Left colon (tissue), 2 donors: Measurements from ENCODE around the gene KRT12. TPM values are rescaled to one million over a fixed set of nuclear protein-coding genes. Genes with fewer than 3 reads are reported as not detected.

Source experiments
- ATAC-seq: fragments of 200-7000 bp; cut with Tn5 transposase; one replicate; pipeline ENCODE4 v1.9.1; 2020; ENCODE audit warnings: mild to moderate bottlenecking, moderate library complexity
- DNase-seq, 2 donors: peaks; one replicate each; pipeline ENCODE4 v3.0.0-alpha.2; 2020
- intact Hi-C, 2 donors: fragments of 100-400 bp; cut with DNase I in 1 of 2; cut with micrococcal nuclease in 1 of 2; formaldehyde crosslinking; loops; one replicate each; pipeline versions ENCODE4 v1.11.2 to v1.14.0; 2022; cut with DNase I, micrococcal nuclease
- total RNA-seq, 2 donors: library from RNA; stranded (reverse); fragmentation: NEBNext Ultra II Directional; extraction: Animal tissue kit (Norgen Biotek cat#: 25700); gene quantifications; one replicate each; pipeline ENCODE4 v1.2.1, GENCODE V29; 2021
- donor health status: DM: no; HTN: no; CAD: no.
- donor health status: DM: yes; HTN: yes; CAD: no.

Gene KRT12
- total RNA-seq, 2 donors from 2014 or later, result 1.2 to 3.9 TPM

- DNase-seq, result no peak
- ATAC-seq, result no peak
- intact Hi-C loops, result no loop called here
Observed at GRCh38 chr17:40854175-40854814, 12.7 kb downstream of the KRT12 start.

GRCh38 chr17:40852364-40852763 is 14.7 kb downstream of the KRT12 start:
- intact Hi-C loops, result no loop called here
- DNase-seq, result no peak
- no peak for ATAC-seq

- DNase-seq (no peak), ATAC-seq (no peak)
- intact Hi-C loops, result no loop called here
Observed at GRCh38 chr17:40850293-40850972, 16.6 kb downstream of the KRT12 start.

GRCh38 chr17:40849723-40850122 is 17.3 kb downstream of the KRT12 start:
- ATAC-seq, result no peak
- DNase-seq, result no peak
- intact Hi-C loops, result no loop called here

GRCh38 chr17:40848583-40849235 is 18.3 kb downstream of the KRT12 start:
- intact Hi-C loops, result no loop called here
- DNase-seq (no peak), ATAC-seq (no peak)

GRCh38 chr17:40846515-40847144 is 20.4 kb downstream of the KRT12 start:
- ATAC-seq (no peak), DNase-seq (no peak)
- intact Hi-C loops, result no loop called here

GRCh38 chr17:40844671-40845107 is 22.3 kb downstream of the KRT12 start:
- ATAC-seq, result no peak
- intact Hi-C loops, result no loop called here

GRCh38 chr17:40843242-40843641 is 23.8 kb downstream of the KRT12 start:
- intact Hi-C loops, result no loop called here
- DNase-seq (no peak), ATAC-seq (no peak)

More at GRCh38 chr17:40844671-40845107, 22.3 kb downstream of the KRT12 start:
- DNase-seq, result no peak

GRCh38 chr17:40841246-40841645 is 25.8 kb downstream of the KRT12 start:
- no peak for DNase-seq
- ATAC-seq, result no peak
- intact Hi-C loops, result no loop called here

GRCh38 chr17:40839194-40839593 is 27.8 kb downstream of the KRT12 start:
- intact Hi-C loops, result no loop called here
- ATAC-seq (no peak), DNase-seq (no peak)

- no peak for DNase-seq
- intact Hi-C loops, result no loop called here
- no peak for ATAC-seq
Observed at GRCh38 chr17:40836020-40836419, 31.0 kb downstream of the KRT12 start.

GRCh38 chr17:40833882-40834281 is 33.1 kb downstream of the KRT12 start:
- ATAC-seq (no peak), DNase-seq (no peak)
- intact Hi-C loops, result no loop called here

GRCh38 chr17:40832840-40833239 is 34.2 kb downstream of the KRT12 start:
- ATAC-seq (no peak), DNase-seq (no peak)
- intact Hi-C loops, result no loop called here

- ATAC-seq (no peak), DNase-seq (no peak)
- intact Hi-C loops, result no loop called here
Observed at GRCh38 chr17:40830085-40830776, 36.8 kb downstream of the KRT12 start.

- intact Hi-C loops, result no loop called here
- ATAC-seq (no peak), DNase-seq (no peak)
Observed at GRCh38 chr17:40828454-40829044, 38.5 kb downstream of the KRT12 start.

- intact Hi-C loops, result no loop called here
- DNase-seq (no peak), ATAC-seq (no peak)
Observed at GRCh38 chr17:40827746-40828453, 39.1 kb downstream of the KRT12 start.

GRCh38 chr17:40825599-40825998 is 41.4 kb downstream of the KRT12 start:
- intact Hi-C loops, result no loop called here
- ATAC-seq (no peak), DNase-seq (no peak)
